Activated CD8-positive, alpha-beta memory T cell treated with anti-CD3 and anti-CD28 coated beads for 1 hour (primary cell): ENCODE data around the gene PACSIN3.

Experiments used
- DNase-seq, 2 donors: peaks; one replicate each; pipeline ENCODE4 v3.0.0-alpha.2; 2020; ENCODE audit warnings: low read depth in 1 of 2; ENCODE audit errors: extremely low read depth in 1 of 2

Gene PACSIN3

GRCh38 chr11:47154616-47155570 lies 31.3 kb downstream of the PACSIN3 start:
- DNase-seq = no peak

- DNase-seq = no peak
Observed at GRCh38 chr11:47152953-47153950, 33.0 kb downstream of the PACSIN3 start.

- no peak for DNase-seq
Observed at GRCh38 chr11:47152126-47152952, 33.9 kb downstream of the PACSIN3 start.

- DNase-seq = no peak
Observed at GRCh38 chr11:47149782-47150181, 36.5 kb downstream of the PACSIN3 start.

GRCh38 chr11:47148903-47149531 lies 37.2 kb downstream of the PACSIN3 start:
- DNase-seq = no peak

- no peak for DNase-seq
Observed at GRCh38 chr11:47148270-47148669, 38.0 kb downstream of the PACSIN3 start.

GRCh38 chr11:47147681-47148080 lies 38.6 kb downstream of the PACSIN3 start:
- no peak for DNase-seq

GRCh38 chr11:47147250-47147649 lies 39.0 kb downstream of the PACSIN3 start:
- DNase-seq = no peak

GRCh38 chr11:47144541-47144940 lies 41.7 kb downstream of the PACSIN3 start:
- DNase-seq = no peak

- no peak for DNase-seq
Observed at GRCh38 chr11:47143322-47143721, 42.9 kb downstream of the PACSIN3 start.

GRCh38 chr11:47139878-47140277 lies 46.4 kb downstream of the PACSIN3 start:
- no peak for DNase-seq

- no peak for DNase-seq
Observed at GRCh38 chr11:47137476-47137875, 48.8 kb downstream of the PACSIN3 start.

- DNase-seq = no peak
Observed at GRCh38 chr11:47136921-47137320, 49.3 kb downstream of the PACSIN3 start.

GRCh38 chr11:47136327-47136726 lies 49.9 kb downstream of the PACSIN3 start:
- DNase-seq = no peak

GRCh38 chr11:47132981-47133380 lies 53.3 kb downstream of the PACSIN3 start:
- DNase-seq = no peak

- no peak for DNase-seq
Observed at GRCh38 chr11:47132490-47132889, 53.7 kb downstream of the PACSIN3 start.

- DNase-seq = no peak
Observed at GRCh38 chr11:47131136-47131535, 55.1 kb downstream of the PACSIN3 start.

GRCh38 chr11:47130543-47130942 lies 55.7 kb downstream of the PACSIN3 start:
- DNase-seq = no peak
